Activated naive CD4-positive, alpha-beta T cell treated with anti-CD3 and anti-CD28 coated beads, Interleukin-2, amount 10 ng/mL, durations not matched to agents 7 days and 5 days (primary cell): ENCODE data around the gene CST5.

Experiments used
- CTCF ChIA-PET: fragments of 350-600 bp; sonication (Branson Sonifier 250); formaldehyde crosslinking; loops from one replicate; lab custom pipeline; 2021; ENCODE audit warnings: antibody characterized with exemption; lab: Charles Lee
- DNase-seq: peaks from one replicate; pipeline ENCODE4 v3.0.0-alpha.2; 2020
- H3K27ac Mint-ChIP-seq: one replicate; pipeline ENCODE4 v1.8.0; 2021; ENCODE audit warnings: mild to moderate bottlenecking, moderate library complexity, mixed read lengths
- H3K27me3 Mint-ChIP-seq: one replicate; pipeline ENCODE4 v1.8.0; 2021; ENCODE audit warnings: mild to moderate bottlenecking, mixed read lengths
- H3K36me3 Mint-ChIP-seq: one replicate; pipeline ENCODE4 v1.8.0; 2021; ENCODE audit warnings: mixed read lengths
- H3K4me1 Mint-ChIP-seq: one replicate; pipeline ENCODE4 v1.8.0; 2021; ENCODE audit warnings: mixed read lengths
- H3K4me3 Mint-ChIP-seq: one replicate; pipeline ENCODE4 v1.8.0; 2021; ENCODE audit warnings: mild to moderate bottlenecking, moderate library complexity, mixed read lengths
- H3K9me3 Mint-ChIP-seq: one replicate; pipeline ENCODE4 v1.8.0; 2021; ENCODE audit warnings: mixed read lengths

The CST5 gene

GRCh38 chr20:23879328-23879798 is at the start of gene CST5:
TSS of gene CST5 (minus strand) at chr20:23879748. CDS start at chr20:23879676, 72 bp downstream.
- no peak for DNase-seq
- no peaks in the 10 kb centered on the region for H3K4me1 Mint-ChIP-seq
- no peak within 1 kb of the TSS for H3K27ac Mint-ChIP-seq
- no peaks in the 10 kb centered on the region for H3K9me3 Mint-ChIP-seq
- H3K36me3 Mint-ChIP-seq, result no peaks in the 10 kb centered on the region
- no peak within 1 kb of the TSS for H3K4me3 Mint-ChIP-seq
- CTCF ChIA-PET, result interaction anchor here (0.9 kb wide), 1 partner anchor 10 kb away, joined by 3 read pairs; no protein-coding TSS in a partner anchor
- peaks cover 9% of the 10 kb centered on the region for H3K27me3 Mint-ChIP-seq

GRCh38 chr20:23928788-23929187 is 49.2 kb upstream of the CST5 start:
- H3K4me3 Mint-ChIP-seq, result no peak overlapping the region
- peaks cover 10% of the 10 kb centered on the region for H3K9me3 Mint-ChIP-seq
- H3K27ac Mint-ChIP-seq, result no peak overlapping the region
- H3K4me1 Mint-ChIP-seq, result peaks cover 15% of the 10 kb centered on the region
- CTCF ChIA-PET, result interaction anchor here (4.4 kb wide), 1 partner anchor 9 kb away, joined by 19 read pairs; no protein-coding TSS in a partner anchor
- peak; percentile 62 for DNase-seq
- peaks cover 9% of the 10 kb centered on the region for H3K27me3 Mint-ChIP-seq
- no peaks in the 10 kb centered on the region for H3K36me3 Mint-ChIP-seq

DNA sequence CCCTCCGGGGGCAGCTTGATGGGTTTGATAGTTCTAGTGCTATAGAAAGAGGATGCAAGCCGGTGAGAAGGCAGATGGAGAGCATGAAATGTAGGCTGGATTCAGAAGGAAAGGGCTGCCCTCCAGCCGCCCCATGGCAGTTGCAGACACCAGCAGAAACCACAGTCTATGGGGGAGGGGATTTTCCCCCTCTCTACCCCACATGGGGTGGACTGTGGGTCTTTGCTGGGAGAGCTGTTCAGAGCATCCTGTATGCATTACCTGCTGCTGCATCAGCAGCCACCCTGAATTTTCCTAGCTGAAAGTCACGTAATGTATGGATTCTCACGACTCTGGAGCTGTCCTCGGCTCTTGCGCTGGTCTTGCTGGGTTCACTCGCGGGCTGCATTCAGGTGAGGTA is 48.8 kb upstream of the CST5 start:
- H3K27me3 Mint-ChIP-seq, result peaks cover 9% of the 10 kb centered on the region
- H3K27ac Mint-ChIP-seq, result no peak overlapping the region

GRCh38 chr20:23926944-23927872 is 47.7 kb upstream of the CST5 start:
- CTCF ChIA-PET, result interaction anchor here (4.4 kb wide), 1 partner anchor 11 kb away, joined by 19 read pairs; no protein-coding TSS in a partner anchor
- Mint-ChIP-seq H3K4me3 (no peak overlapping the region), H3K9me3 (peaks cover 10% of the 10 kb centered on the region), H3K36me3 (no peaks in the 10 kb centered on the region), H3K4me1 (peaks cover 15% of the 10 kb centered on the region), H3K27me3 (peaks cover 12% of the 10 kb centered on the region), H3K27ac (no peak overlapping the region)
- DNase-seq, result no peak

More for the DNA sequence above, 48.8 kb upstream of the CST5 start:
- Mint-ChIP-seq H3K4me3 (no peak overlapping the region), H3K4me1 (peaks cover 15% of the 10 kb centered on the region), H3K36me3 (no peaks in the 10 kb centered on the region), H3K9me3 (peaks cover 10% of the 10 kb centered on the region)
- no peak for DNase-seq
- CTCF ChIA-PET, result interaction anchor here (4.4 kb wide), 1 partner anchor 10 kb away, joined by 19 read pairs; no protein-coding TSS in a partner anchor

DNA sequence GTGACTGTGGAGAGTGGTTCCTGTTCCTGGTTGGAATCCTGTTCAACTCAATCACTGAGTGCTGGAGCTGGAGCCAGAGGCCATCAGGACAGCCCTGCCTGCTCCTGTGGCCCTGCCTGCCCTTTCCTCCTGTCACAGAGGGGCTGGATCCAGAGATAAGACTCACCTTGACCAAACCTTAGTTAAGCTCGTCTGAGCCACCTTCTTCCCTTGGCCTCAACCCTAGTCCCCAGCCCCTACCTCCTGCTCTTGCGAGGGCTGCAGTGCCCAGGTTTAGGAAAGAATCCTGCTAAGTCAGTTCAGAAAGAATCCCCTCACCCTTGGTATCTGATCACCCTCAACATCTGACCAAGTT is 47.0 kb upstream of the CST5 start:
- H3K36me3 Mint-ChIP-seq, result no peaks in the 10 kb centered on the region
- H3K27me3 Mint-ChIP-seq, result peaks cover 12% of the 10 kb centered on the region
- H3K27ac Mint-ChIP-seq, result no peak overlapping the region
- no peak overlapping the region for H3K4me3 Mint-ChIP-seq
- DNase-seq, result no peak
- CTCF ChIA-PET, result interaction anchor here (4.4 kb wide), 1 partner anchor 12 kb away, joined by 19 read pairs; no protein-coding TSS in a partner anchor
- peaks cover 15% of the 10 kb centered on the region for H3K4me1 Mint-ChIP-seq
- peaks cover 10% of the 10 kb centered on the region for H3K9me3 Mint-ChIP-seq

DNA sequence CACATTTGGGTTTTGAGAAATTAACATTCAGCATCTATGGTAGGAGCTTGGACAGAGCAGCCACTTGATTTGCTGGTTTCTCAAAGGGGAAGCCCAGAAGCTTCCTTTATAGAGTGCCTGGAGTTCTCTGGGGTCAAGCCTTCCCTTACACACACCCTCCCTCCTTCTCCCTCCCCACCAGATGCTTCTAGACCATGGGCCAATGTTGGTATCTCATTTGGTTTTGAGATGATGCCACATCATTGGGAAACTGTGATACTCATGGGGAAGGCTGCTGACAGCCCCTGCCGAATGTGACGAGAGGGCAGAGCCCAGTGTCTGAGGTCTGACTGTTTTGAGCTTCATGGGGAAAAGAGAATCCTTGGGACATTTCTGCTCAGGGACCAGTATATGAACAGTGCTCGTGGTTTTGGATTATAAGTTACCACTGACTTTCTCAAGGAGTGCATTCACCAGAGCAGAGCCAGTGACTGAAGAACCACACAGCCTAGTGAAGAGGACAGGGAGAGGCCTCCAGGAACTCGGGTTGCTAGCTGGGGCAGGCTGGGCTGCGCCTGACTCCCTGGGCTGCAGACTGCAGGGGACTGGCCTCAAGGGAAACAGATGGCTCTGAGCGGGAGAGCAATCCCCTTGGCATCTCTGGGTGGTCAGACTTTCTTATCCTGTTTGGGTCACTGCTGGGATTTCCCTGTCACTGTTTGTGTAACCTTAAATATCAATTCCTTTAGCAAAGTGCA is 46.4 kb upstream of the CST5 start:
- Mint-ChIP-seq H3K4me3 (no peak overlapping the region), H3K36me3 (no peaks in the 10 kb centered on the region), H3K27me3 (peaks cover 12% of the 10 kb centered on the region), H3K27ac (no peak overlapping the region), H3K9me3 (peaks cover 10% of the 10 kb centered on the region), H3K4me1 (peaks cover 15% of the 10 kb centered on the region)
- CTCF ChIA-PET, result interaction anchor here (4.4 kb wide), 1 partner anchor 12 kb away, joined by 19 read pairs; no protein-coding TSS in a partner anchor
- DNase-seq, result no peak

GRCh38 chr20:23924751-23925150 is 45.2 kb upstream of the CST5 start:
- no peak for DNase-seq
- Mint-ChIP-seq H3K9me3 (peaks cover under 1% of the 10 kb centered on the region), H3K4me3 (no peak overlapping the region), H3K4me1 (peaks cover 25% of the 10 kb centered on the region), H3K27ac (no peak overlapping the region), H3K36me3 (no peaks in the 10 kb centered on the region), H3K27me3 (peaks cover 5% of the 10 kb centered on the region)
- CTCF ChIA-PET, result interaction anchor here (4.4 kb wide), 1 partner anchor 13 kb away, joined by 19 read pairs; no protein-coding TSS in a partner anchor

GRCh38 chr20:23923891-23924435 is 44.4 kb upstream of the CST5 start:
- Mint-ChIP-seq H3K36me3 (no peaks in the 10 kb centered on the region), H3K9me3 (no peaks in the 10 kb centered on the region), H3K27ac (no peak overlapping the region), H3K4me3 (no peak overlapping the region), H3K27me3 (peaks cover 4% of the 10 kb centered on the region), H3K4me1 (peaks cover 27% of the 10 kb centered on the region)
- CTCF ChIA-PET, result no interaction called here
- DNase-seq, result no peak

GRCh38 chr20:23923311-23923710 is 43.8 kb upstream of the CST5 start:
- Mint-ChIP-seq H3K9me3 (no peaks in the 10 kb centered on the region), H3K4me1 (peaks cover 21% of the 10 kb centered on the region), H3K36me3 (no peaks in the 10 kb centered on the region), H3K27ac (no peak overlapping the region), H3K4me3 (no peak overlapping the region), H3K27me3 (peaks cover 5% of the 10 kb centered on the region)
- no peak for DNase-seq
- CTCF ChIA-PET, result no interaction called here

DNA sequence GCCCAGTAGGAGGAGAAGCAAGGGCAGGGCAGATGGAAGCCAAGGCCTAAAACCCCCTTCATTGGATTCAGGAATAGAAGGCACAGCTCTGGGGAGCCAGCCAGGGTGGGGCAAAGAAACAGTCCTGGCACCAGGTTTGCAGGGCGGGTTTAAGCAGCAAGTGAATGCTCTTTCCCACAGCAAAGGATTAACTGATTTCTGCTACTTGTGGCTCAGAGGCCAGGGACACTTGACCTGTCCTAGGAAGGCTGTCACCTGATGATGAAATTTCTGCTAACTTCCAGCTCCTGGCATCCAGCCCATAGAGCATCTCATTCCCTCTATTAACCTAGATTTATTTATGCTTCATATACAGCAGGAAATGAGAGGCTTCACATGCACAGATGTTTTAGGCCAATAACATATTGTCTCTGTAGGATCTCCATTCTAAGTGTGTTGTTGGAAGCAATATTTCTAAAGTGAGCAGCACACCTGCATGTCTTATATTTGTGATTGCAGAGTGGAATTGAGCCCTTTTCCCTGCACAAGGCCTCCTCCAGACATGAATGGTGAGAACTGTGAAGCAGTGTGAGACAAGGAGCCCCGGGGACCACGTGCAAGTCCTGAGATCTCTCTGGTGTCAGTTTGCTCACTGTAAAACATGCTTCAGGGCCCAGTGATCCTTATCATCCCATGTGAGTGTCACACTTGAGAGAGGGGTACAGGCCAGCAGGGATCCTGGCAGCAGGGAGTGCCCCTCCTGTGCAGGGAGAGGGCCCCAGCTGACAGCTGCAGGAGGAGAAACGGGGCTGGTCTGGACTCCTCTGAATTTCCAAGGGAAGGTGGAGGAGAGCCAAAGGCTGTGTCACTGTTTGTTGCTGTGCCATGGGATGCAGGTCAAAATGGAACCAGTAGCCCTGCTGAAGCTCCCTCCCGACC is 41.1 kb upstream of the CST5 start:
- Mint-ChIP-seq H3K9me3 (no peaks in the 10 kb centered on the region), H3K4me3 (no peak overlapping the region), H3K36me3 (no peaks in the 10 kb centered on the region), H3K27me3 (peaks cover 13% of the 10 kb centered on the region), H3K4me1 (peaks cover 15% of the 10 kb centered on the region), H3K27ac (no peak overlapping the region)
- DNase-seq, result no peak
- CTCF ChIA-PET, result no interaction called here

DNA sequence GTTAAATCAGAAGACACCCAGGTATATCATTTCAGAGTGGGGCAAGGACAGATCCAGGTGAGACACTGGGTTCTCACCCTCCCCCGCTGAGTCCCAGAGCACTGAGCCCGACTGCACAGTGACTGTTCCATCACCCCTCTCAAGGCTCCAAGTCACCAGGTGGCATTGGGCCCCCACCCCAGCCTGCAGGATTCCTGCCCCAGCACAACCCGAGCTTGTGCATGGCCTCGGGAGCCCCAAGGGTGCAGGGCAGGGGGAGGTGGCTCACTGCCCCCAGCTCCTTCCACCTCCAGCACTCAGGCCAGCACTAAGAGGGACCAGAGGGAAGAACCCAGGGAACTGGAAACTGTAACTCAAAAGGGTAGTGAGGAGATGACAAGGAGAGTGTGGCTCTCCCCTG is 39.3 kb upstream of the CST5 start:
- H3K27ac Mint-ChIP-seq, result no peak overlapping the region
- H3K9me3 Mint-ChIP-seq, result no peaks in the 10 kb centered on the region
- no peak overlapping the region for H3K4me3 Mint-ChIP-seq
- H3K36me3 Mint-ChIP-seq, result no peaks in the 10 kb centered on the region
- CTCF ChIA-PET, result no interaction called here
- DNase-seq, result no peak
- peaks cover 15% of the 10 kb centered on the region for H3K4me1 Mint-ChIP-seq
- peaks cover 17% of the 10 kb centered on the region for H3K27me3 Mint-ChIP-seq

- H3K36me3 Mint-ChIP-seq, result no peaks in the 10 kb centered on the region
- peaks cover 18% of the 10 kb centered on the region for H3K27me3 Mint-ChIP-seq
- no peak overlapping the region for H3K27ac Mint-ChIP-seq
- DNase-seq, result no peak
- no peaks in the 10 kb centered on the region for H3K9me3 Mint-ChIP-seq
- CTCF ChIA-PET, result no interaction called here
- no peak overlapping the region for H3K4me3 Mint-ChIP-seq
- H3K4me1 Mint-ChIP-seq, result peaks cover 15% of the 10 kb centered on the region
These were observed 38.7 kb upstream of the CST5 start for GRCh38 chr20:23918101-23918862.
